ENCODE results near the gene PRPF40B.

- no peak for TF ChIP-seq POLR2A (IDR thresholded peaks at IDR 0.05; ENCODE audit: low read length)
- TF ChIP-seq GATA1 (IDR thresholded peaks at IDR 0.05; ENCODE audit: low read depth, low read length), result no peak
These were observed 45.6 kb upstream of the PRPF40B start for GRCh38 chr12:49577589-49578315.
